HUES48 (cell line): ENCODE results near the gene HLF.
A peak's percentile ranks its signal among the peaks of the same experiment; 100 is the strongest.
"Not testable (repeated sequence)": the region's sequence is repeated elsewhere in the genome, so short reads cannot be mapped to it uniquely, and the experiment has no call there.

Experiments
- H3K27ac ChIP-seq: one replicate; pipeline ENCODE4 v1.7.0; 2013; ENCODE audit warnings: low read depth, low read length, inconsistent platforms
- H3K27me3 ChIP-seq: 2 replicates; pipeline ENCODE4 v1.6.1; 2013; ENCODE audit warnings: mild to moderate bottlenecking, low read length; ENCODE audit not compliant: control insufficient read depth, insufficient read depth
- H3K36me3 ChIP-seq: 2 replicates; pipeline ENCODE4 v1.6.1; 2013; ENCODE audit warnings: low read length; ENCODE audit not compliant: control insufficient read depth, insufficient read depth
- H3K4me1 ChIP-seq: 2 replicates; pipeline ENCODE4 v1.6.1; 2013; ENCODE audit warnings: mild to moderate bottlenecking, low read length; ENCODE audit not compliant: control insufficient read depth, insufficient read depth
- H3K4me3 ChIP-seq: 2 replicates; pipeline ENCODE4 v1.5.1; 2013; ENCODE audit warnings: mild to moderate bottlenecking, low read depth, low read length
- H3K9ac ChIP-seq: 2 replicates; pipeline ENCODE4 v1.6.1; 2013; ENCODE audit warnings: mild to moderate bottlenecking, low read depth, low read length, moderate library complexity
- H3K9me3 ChIP-seq: 2 replicates; pipeline ENCODE4 v1.6.1; 2013; ENCODE audit warnings: low read length; ENCODE audit not compliant: control insufficient read depth, insufficient read depth

The HLF gene

DNA sequence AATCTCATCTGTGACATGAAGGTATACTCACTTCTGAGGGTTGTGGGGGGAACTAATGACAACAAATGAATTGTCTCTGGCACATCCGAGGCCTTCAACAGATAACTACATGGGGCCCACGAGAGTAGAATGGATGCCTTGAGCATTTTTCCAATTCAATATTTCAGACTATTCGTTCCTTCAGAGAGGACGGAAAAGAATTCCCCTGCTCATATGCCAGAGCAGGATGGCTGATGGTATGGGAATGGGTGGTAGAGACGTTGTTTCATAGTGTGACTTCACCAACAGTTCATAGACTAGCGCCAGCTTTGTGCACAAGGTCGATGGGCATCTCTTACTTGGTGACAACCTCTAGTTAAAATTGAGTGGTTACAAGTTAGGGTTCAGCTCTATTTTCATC, 61.3 kb downstream of the HLF start:
- Histone ChIP-seq H3K27me3 (no peaks in the 10 kb centered on the region), H3K9ac (no peak overlapping the region), H3K4me3 (no peak overlapping the region), H3K4me1 (no peaks in the 10 kb centered on the region), H3K36me3 (no peaks in the 10 kb centered on the region), H3K27ac (no peak overlapping the region), H3K9me3 (no peaks in the 10 kb centered on the region)

DNA sequence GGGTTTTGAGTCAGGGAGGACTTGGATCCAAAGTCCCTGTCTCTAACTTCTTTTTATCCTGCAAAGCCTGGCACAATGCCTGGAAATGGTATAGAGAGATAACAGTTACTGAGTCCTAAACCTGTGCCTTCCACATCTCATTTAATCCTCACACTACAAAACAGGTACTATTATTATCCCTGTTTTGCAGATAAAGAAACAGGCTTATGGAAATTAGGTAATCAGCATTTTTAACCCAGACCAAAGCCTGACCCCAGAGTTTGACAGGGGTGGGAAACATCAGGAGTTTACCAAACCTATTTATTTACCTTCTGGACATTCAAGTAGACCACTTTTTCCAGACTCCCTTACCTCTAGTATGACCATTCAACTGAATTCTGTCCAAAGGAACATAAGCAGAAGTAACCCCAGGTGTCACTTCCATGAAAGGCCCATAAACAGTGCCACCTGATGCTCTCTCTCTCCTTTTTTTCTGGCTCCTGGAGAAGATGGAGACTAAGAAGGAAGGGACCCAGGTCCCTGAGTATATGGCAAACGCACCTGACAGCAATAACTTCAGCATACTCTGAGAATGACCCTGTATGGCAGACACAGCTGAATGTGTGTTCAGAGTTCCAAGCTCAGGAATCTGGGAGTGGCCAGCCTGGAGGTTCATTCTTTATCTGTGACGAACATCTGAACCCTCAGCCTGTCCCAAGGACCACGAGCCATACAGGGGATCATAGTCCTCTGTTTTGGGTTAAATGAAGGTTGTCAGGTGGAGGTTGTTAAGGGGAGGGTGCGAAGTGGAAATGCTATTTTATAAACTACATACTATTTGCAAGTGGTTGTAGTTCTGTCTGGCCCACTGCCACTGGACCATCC, 62.7 kb downstream of the HLF start:
- no peaks in the 10 kb centered on the region for H3K9me3 ChIP-seq
- no peak overlapping the region for H3K9ac ChIP-seq
- H3K27me3 ChIP-seq: no peaks in the 10 kb centered on the region
- H3K4me3 ChIP-seq: no peak overlapping the region
- no peaks in the 10 kb centered on the region for H3K36me3 ChIP-seq
- no peak overlapping the region for H3K27ac ChIP-seq
- H3K4me1 ChIP-seq: no peaks in the 10 kb centered on the region

DNA sequence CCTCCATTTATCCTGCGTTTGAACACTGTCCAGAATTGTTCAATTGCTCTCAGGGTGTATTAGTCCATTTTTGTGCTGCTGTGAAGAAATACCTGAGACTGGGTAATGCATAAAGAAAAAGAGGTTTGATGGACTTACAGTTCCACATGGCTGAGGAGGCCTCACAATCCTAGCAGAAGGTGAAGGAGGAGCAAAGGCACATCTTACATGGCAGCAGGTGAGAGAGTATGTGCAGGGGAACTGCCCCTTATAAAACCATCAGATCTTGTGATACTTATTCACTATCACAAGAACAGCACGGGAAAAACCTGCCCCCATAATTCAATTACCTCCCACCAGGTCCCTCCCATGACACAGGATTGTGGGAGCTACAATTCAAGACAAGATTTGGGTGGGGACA, 63.8 kb downstream of the HLF start:
- H3K27me3 ChIP-seq, H3K4me1 ChIP-seq, H3K27ac ChIP-seq: not testable (repeated sequence)

DNA sequence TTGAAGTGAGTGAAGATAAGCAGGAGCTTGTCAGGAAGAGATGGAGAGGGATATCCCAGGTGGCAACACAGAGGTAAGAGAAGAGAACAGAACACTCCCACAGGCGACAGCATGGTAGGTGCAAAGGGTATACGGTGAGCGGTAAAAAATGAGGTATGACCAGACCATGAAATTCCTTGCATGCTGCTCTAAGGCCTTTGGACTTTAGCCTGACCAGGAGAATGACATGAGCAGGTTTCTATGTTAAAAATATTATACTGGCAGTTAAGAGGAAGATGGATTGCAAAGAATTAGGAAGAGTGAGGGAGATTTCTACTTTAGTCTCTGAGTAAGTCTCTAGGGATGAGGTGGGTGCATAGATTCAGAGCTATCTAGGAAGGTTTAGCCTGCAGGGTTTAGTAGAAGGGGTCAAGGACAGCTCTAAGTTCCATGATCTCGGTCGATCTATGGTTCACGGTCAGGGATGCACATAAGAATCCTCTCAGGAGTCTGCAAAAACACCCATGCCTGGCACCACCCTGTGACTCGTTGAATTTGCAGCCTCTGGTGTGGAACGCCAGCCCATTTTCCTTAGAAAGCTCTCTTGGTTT, 65.7 kb downstream of the HLF start:
- Histone ChIP-seq H3K9me3 (no peaks in the 10 kb centered on the region), H3K36me3 (no peaks in the 10 kb centered on the region), H3K4me3 (no peak overlapping the region), H3K9ac (no peak overlapping the region), H3K4me1 (peaks cover 4% of the 10 kb centered on the region), H3K27me3 (no peaks in the 10 kb centered on the region), H3K27ac (no peak overlapping the region)

More for the DNA sequence above, 63.8 kb downstream of the HLF start:
- not testable (repeated sequence) for H3K4me3 ChIP-seq, H3K9me3 ChIP-seq, H3K36me3 ChIP-seq, H3K9ac ChIP-seq

DNA sequence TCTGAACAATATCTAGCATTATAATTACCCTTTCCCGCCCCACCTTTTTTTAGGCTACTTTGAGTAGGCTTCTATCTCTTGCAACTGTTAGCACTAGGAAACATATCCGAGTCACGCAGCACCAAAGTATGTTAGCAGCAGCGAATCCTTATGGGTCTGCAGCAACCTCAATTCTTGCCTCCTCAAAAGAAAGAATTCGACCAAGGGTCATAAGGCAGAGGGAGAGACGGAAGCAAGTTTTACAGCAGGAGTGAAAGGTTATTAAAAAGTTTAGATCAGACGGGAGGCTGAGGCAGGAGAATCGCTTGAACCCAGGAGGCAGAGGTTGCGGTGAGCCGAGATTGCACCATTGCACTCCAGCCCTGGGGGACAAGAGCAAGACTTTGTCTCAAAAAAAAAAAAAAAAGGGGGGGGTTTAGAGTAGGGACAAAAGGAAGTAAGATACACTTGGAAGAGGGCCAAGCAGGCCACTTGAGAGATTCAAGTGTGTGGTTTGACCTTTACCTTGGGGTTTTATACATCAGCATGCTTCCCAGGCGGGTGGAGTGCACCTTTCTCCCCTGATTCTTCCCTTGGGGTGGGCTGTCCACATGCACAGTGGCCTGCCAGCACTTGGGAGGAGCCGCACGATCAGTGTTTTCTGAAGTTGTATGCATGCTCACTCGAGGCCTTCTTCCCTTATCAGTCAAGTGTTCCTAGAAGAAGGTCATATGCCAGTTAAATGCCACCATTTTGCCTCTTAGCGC, 67.7 kb downstream of the HLF start:
- H3K9me3 ChIP-seq: no peaks in the 10 kb centered on the region
- peaks cover 7% of the 10 kb centered on the region for H3K4me1 ChIP-seq
- H3K27ac ChIP-seq: no peak overlapping the region

DNA sequence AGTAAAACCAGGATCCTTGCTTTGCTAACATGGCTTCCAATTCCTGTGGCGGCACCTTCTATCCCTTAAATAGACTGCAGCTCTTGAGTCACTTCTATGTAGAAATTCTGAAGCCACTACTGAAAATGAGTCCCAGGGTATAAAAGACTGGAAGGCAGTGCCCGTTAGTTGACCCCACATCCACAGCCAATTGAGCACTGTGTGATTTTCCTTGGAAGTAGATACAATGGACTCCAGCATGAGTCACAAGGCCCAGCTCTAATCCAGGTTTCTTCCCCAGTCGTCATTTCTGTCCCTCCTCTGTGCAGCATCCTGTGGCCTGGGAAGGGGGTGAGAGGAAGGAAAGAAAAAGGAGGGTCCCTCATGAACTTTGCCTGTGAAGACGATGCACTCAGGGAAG, 69.5 kb downstream of the HLF start:
- Histone ChIP-seq H3K4me1 (peaks cover 7% of the 10 kb centered on the region), H3K27me3 (no peaks in the 10 kb centered on the region), H3K4me3 (no peak overlapping the region), H3K36me3 (no peaks in the 10 kb centered on the region), H3K9me3 (no peaks in the 10 kb centered on the region), H3K9ac (no peak overlapping the region), H3K27ac (no peak overlapping the region)

More for the DNA sequence above, 67.7 kb downstream of the HLF start:
- no peaks in the 10 kb centered on the region for H3K27me3 ChIP-seq
- H3K36me3 ChIP-seq: no peaks in the 10 kb centered on the region
- no peak overlapping the region for H3K4me3 ChIP-seq
- no peak overlapping the region for H3K9ac ChIP-seq

DNA sequence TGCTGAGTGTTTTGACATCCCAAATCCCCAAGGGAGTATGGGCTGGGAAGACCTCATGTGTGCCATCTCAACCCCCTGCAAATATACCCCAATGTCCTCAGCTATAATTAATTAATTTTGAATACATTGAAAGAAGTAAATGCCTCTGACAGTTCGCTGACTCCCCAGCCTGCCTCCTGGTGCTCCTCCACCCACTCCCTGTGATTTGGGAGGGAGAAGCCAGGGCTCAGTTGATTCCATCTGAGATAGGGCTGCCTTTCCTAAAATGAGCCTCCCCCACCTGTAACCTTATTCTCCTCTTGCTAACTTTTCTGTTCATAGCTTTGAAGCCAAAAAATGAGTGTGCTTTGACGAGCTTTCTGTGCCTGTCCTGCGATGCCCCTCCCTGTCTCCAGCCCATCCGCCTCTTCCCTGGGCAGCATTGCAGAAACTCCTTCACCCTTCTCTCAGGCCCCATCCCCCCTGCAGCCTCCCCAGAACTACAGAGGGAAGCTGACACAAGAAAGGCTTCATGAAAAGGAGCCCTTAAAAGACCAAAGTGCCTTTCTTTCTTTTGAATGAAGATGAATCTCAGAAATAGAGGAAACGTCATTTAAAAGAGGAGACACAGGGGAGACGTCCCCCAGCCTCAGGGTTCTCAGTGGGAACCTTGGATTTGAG, 70.3 kb downstream of the HLF start:
- H3K27ac ChIP-seq: no peak overlapping the region
- no peaks in the 10 kb centered on the region for H3K36me3 ChIP-seq
- H3K4me1 ChIP-seq: peaks cover 7% of the 10 kb centered on the region
- no peaks in the 10 kb centered on the region for H3K9me3 ChIP-seq
- no peaks in the 10 kb centered on the region for H3K27me3 ChIP-seq
- no peak overlapping the region for H3K9ac ChIP-seq
- peak overlapping the region; percentile 48 for H3K4me3 ChIP-seq

DNA sequence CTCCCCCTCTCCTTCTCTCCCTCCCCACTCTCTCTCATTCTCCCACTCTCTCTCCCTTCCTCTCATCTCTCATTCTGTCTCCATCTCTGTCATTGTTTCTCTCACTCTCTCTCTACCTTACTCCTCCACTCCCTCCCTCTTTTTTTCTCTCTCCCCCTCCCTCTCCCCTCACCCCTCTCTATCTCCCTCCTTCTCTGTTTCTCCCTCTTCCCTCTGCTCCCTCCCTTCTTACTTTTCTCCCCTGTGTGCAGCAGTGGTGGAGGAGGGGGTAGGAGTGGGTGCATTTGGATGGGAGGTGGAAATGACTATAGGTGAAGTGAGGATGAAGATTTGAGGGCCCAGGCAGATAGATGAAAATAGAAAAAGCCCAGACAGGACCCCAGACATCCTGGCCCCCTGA, 70.9 kb downstream of the HLF start:
- Histone ChIP-seq H3K27ac (no peak overlapping the region), H3K27me3 (no peaks in the 10 kb centered on the region), H3K4me3 (peak overlapping the region; percentile 48), H3K9me3 (no peaks in the 10 kb centered on the region), H3K9ac (no peak overlapping the region), H3K4me1 (peaks cover 7% of the 10 kb centered on the region), H3K36me3 (no peaks in the 10 kb centered on the region)

DNA sequence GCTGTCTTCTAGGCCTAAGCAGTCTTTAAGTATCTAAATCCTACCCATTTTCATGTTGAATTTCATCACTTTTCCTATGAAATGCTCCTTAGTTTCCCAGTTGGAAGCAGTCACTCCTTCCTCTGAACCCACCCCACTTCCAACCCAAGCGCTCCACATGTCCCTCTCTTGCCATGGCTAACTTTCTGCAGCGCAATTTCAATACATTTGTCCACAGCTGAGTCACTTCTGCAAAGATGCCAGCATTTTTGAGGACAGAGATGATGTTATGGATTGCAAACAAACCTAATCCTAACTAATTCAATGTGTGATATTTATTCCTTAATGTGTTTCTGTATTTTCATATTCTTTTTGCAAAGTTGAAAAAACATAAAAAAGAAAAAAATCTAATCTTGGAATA, 71.7 kb downstream of the HLF start:
- no peaks in the 10 kb centered on the region for H3K36me3 ChIP-seq
- H3K4me1 ChIP-seq: peaks cover 7% of the 10 kb centered on the region
- no peak overlapping the region for H3K27ac ChIP-seq
- no peak overlapping the region for H3K4me3 ChIP-seq
- no peaks in the 10 kb centered on the region for H3K27me3 ChIP-seq
- no peaks in the 10 kb centered on the region for H3K9me3 ChIP-seq
- H3K9ac ChIP-seq: no peak overlapping the region

DNA sequence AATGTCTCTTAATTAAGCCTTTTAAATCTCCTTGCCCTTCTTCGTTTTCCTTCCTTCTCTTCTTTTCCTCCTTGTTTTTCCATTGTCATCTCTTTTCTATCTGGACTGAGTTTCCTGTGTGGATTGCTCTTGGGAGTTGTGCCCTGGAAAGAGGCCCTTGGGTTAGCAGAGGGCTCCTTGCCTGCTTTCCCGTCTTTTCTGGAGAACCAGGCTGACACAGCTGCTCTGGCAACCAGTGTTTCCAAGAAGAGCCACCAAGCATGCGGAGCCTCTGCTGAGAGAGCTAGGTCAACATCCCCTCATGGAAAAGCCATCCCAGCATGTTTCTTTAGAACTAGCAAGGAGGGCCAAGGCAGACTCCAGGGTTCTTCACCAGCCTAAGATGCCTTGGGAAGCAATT, 75.4 kb downstream of the HLF start:
- no peak overlapping the region for H3K27ac ChIP-seq
- H3K4me1 ChIP-seq: 0 out of 2 replicates have a peak, but pooled peaks cover 2% of the 10 kb centered on the region
- no peak overlapping the region for H3K9ac ChIP-seq
- H3K4me3 ChIP-seq: no peak overlapping the region
- H3K9me3 ChIP-seq: no peaks in the 10 kb centered on the region
- no peaks in the 10 kb centered on the region for H3K27me3 ChIP-seq
- no peaks in the 10 kb centered on the region for H3K36me3 ChIP-seq
